DMS53 treated with DMSO at 0.1 percent for 48 hours (cell line): ENCODE results near the gene LVRN.
"Not testable (repeated sequence)": the region's sequence is repeated elsewhere in the genome, so short reads cannot be mapped to it uniquely, and the experiment has no call there.

Source experiments
- DNase-seq: peaks from one replicate; lab custom pipeline; 2025; ENCODE audit not compliant: unreplicated experiment; lab: John Stamatoyannopoulos, UW

LVRN gene, protein sequence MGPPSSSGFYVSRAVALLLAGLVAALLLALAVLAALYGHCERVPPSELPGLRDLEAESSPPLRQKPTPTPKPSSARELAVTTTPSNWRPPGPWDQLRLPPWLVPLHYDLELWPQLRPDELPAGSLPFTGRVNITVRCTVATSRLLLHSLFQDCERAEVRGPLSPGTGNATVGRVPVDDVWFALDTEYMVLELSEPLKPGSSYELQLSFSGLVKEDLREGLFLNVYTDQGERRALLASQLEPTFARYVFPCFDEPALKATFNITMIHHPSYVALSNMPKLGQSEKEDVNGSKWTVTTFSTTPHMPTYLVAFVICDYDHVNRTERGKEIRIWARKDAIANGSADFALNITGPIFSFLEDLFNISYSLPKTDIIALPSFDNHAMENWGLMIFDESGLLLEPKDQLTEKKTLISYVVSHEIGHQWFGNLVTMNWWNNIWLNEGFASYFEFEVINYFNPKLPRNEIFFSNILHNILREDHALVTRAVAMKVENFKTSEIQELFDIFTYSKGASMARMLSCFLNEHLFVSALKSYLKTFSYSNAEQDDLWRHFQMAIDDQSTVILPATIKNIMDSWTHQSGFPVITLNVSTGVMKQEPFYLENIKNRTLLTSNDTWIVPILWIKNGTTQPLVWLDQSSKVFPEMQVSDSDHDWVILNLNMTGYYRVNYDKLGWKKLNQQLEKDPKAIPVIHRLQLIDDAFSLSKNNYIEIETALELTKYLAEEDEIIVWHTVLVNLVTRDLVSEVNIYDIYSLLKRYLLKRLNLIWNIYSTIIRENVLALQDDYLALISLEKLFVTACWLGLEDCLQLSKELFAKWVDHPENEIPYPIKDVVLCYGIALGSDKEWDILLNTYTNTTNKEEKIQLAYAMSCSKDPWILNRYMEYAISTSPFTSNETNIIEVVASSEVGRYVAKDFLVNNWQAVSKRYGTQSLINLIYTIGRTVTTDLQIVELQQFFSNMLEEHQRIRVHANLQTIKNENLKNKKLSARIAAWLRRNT

GRCh38 chr5:115962239-115962564 lies at the start of gene LVRN:
LVRN (plus strand) TSS chr5:115962475; CDS start chr5:115962618, 143 bp downstream.
- no peak for DNase-seq

- DNase-seq: not testable (repeated sequence)
These were observed 48.5 kb upstream of the LVRN start for GRCh38 chr5:115913623-115914400.

DNA sequence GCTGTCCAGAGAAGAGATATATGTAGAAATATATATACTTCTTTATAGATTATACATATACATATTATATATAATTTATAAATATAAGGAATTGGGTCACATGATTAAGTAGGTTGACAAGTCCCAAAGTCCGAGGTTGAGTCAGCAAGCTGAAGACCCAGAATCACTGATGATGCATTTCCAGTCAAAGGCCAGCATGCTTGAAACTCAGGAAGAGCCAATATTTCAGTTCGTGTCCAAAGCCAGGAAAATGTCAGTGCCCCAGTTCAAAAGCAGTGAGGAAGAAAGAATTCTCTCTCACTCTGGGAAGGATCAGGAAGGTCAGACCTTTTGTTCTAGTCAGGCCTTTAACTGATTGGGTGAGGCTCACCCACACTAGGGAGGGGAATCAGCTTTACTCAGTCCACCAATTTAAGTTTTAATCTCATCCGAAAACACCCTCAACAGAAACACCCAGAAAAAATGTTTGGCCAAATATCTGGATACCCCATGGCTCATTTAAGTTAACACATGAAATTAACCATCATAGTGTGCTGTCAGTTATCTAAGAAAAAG lies 42.0 kb upstream of the LVRN start:
- DNase-seq: no peak

DNA sequence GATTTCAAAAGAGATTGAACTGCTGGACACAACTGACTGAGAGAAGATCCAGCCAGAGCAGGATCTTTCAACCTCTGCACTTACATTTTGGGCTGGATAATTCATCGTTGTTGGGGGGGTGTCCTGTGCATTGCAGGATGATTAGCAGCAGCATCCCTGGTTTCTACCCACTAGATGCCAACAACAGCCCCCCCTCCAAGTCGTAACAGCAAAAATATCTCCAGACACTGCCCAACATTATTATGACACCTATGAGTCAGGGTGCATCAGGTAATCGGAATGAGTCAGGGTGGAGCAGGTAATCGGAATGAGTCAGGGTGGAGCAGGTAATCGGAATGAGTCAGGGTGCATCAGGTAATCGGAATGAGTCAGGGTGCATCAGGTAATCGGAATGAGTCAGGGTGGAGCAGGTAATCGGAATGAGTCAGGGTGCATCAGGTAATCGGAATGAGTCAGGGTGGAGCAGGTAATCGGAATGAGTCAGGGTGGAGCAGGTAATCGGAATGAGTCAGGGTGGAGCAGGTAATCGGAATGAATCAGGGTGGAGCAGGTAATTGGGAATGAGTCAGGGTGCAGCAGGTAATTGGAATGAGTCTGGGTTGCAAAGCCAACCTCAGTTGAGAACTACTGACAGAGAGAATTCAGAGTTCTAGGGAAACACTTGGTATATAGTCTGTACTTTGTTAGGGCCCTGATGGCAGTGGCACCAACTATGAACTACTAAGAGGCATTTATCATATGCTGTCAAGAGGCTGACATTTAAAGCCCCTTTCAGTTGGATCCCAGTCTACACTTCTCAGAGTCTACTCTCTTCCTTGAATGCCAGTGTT lies 33.5 kb upstream of the LVRN start:
- DNase-seq: not testable (repeated sequence)

DNA sequence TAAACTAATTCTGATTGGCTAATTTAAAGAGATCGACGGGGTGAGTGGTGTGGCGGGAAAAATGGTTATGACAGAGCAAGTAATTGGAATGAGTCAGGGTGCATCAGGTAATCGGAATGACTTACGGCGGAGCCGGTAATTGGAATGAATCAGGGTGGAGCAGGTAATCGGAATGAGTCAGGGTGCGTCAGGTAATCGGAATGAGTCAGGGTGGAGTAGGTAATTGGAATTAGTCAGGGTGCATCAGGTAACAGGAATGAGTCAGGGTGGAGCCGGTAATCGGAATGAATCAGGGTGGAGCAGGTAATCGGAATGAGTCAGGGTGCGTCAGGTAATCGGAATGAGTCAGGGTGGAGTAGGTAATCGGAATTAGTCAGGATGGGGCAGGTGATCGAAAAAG lies 32.1 kb upstream of the LVRN start:
- DNase-seq: not testable (repeated sequence)

- DNase-seq: no peak
These were observed 31.5 kb upstream of the LVRN start for GRCh38 chr5:115930630-115931337.

GRCh38 chr5:115932991-115933390 lies 29.3 kb upstream of the LVRN start:
- DNase-seq: no peak

- no peak for DNase-seq
These were observed 27.8 kb upstream of the LVRN start for GRCh38 chr5:115934388-115934974.

DNA sequence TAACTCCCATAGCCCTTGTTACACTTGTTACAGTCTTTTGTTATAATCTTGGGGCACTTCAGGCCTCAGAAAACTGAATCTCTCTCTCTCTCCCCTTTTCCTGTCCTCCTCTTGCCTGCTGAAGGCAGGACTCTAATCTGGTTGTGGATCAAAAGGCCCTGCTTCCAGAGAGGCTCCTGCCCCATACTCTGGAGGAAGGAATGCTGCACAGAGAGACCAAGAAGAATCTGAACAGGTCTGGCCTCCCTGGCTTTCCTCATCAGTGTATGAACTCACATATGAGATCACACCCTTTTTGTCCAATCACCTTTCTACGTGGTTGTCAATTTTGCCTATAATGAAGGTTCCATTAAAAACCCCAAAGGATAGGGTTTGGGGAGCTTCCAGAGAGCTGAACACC lies 26.2 kb upstream of the LVRN start:
- no peak for DNase-seq

- no peak for DNase-seq
These were observed 23.2 kb upstream of the LVRN start for GRCh38 chr5:115939059-115939458.

- no peak for DNase-seq
These were observed 22.0 kb upstream of the LVRN start for GRCh38 chr5:115940080-115940810.

DNA sequence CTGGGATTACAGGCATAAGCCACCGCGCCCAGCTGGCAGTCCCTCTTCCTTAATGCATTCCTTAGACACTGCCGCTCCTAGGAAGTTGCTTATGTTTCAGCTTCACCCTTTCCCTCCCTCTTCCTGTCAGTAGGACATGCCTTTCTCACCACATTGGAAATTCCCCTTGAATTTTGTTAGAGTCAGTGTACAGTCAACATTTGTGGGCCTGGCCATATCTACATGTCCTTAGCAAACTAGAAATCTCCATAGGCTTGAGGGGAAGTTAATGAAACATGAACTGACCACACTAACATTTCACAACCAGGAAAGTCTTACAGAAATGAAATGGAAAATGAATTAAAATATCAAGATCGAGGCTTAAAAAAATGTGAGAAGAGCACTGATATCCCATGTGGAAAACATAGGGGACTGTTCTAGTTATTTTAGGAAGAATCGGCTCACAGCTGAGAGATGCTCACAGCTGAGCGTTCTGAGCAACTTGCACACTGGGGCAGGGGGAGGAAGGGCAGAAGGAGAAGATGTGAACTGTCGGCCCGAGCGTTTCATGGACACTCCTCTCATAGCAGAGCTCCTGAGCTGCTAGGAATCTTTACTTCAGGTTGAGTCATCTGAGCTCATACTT lies 21.1 kb upstream of the LVRN start:
- no peak for DNase-seq

- no peak for DNase-seq
These were observed 17.8 kb upstream of the LVRN start for GRCh38 chr5:115944501-115944900.

- no peak for DNase-seq
These were observed 15.6 kb upstream of the LVRN start for GRCh38 chr5:115946655-115947054.

- DNase-seq: no peak
These were observed 15.0 kb upstream of the LVRN start for GRCh38 chr5:115947260-115947659.

DNA sequence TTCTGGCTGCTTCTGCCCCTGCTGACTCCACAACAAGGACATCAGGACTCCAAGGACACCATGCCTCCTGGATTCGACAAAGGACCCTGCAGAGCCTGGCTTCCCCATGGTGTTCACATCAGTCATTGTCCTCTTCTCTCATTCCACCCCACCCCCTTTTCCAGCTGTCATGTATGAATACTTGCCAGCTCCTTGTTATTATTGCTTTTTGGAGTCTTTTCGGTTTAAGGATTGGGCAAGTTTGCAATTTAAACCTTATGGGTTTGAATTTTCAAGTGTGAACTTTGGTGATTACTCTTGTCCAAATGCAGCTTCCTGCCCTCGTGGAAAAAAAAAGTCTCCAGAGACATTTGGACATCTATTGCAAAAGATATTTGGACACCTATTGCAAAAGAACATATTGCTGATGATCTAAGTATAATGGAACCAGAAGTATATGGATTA lies 14.2 kb upstream of the LVRN start:
- no peak for DNase-seq

DNA sequence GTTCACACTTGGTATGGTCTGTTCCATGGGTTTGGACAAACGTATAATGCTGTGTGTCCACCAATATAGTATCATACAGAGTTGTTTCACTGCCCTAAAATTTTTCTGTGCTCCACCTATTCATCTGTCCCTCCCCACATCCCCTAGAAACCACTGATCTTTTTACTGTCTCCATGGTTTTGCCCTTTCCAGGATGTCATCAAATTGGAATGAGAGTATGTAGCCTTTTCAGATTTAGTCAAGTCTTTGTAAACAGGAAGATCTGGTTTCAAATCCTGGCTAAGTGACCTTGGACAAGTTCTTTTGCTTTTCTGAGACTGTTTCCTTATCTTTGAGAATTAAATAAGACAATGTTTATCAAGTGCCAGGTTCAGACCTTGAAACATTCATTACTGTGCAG lies 13.2 kb upstream of the LVRN start:
- DNase-seq: no peak

GRCh38 chr5:115952588-115952987 lies 9.7 kb upstream of the LVRN start:
- no peak for DNase-seq
